Activated CD8-positive, alpha-beta T cell treated with anti-CD3 and anti-CD28 coated beads for 36 hours (primary cell): Measurements from ENCODE around the gene TFPI. TPM values are rescaled to one million over a fixed set of nuclear protein-coding genes. Genes with fewer than 3 reads are reported as not detected.
"Not testable (repeated sequence)": the region's sequence is repeated elsewhere in the genome, so short reads cannot be mapped to it uniquely, and the experiment has no call there.

Experiments
- ATAC-seq: fragments of 200-7000 bp; cut with Tn5 transposase; one replicate; pipeline ENCODE4 v1.10.0; 2021; ENCODE audit warnings: mild to moderate bottlenecking, moderate library complexity
- CTCF ChIA-PET: fragments of 350-600 bp; sonication (Branson Sonifier 250); formaldehyde crosslinking; loops from one replicate; lab custom pipeline; 2021; ENCODE audit warnings: antibody characterized with exemption; lab: Charles Lee
- POLR2A ChIA-PET: fragments of 350-600 bp; sonication (Branson Sonifier 250); formaldehyde crosslinking; loops from one replicate; lab custom pipeline; 2021; ENCODE audit warnings: antibody characterized with exemption; lab: Charles Lee
- DNase-seq: peaks from one replicate; pipeline ENCODE4 v3.0.0-alpha.2; 2020
- H3K27ac Mint-ChIP-seq: one replicate; pipeline ENCODE4 v1.8.0; 2021; ENCODE audit warnings: mild to moderate bottlenecking, mixed read lengths
- H3K27me3 Mint-ChIP-seq: one replicate; pipeline ENCODE4 v1.8.0; 2021; ENCODE audit warnings: mixed read lengths
- H3K36me3 Mint-ChIP-seq: one replicate; pipeline ENCODE4 v1.8.0; 2021; ENCODE audit warnings: low read depth, mixed read lengths
- H3K4me1 Mint-ChIP-seq: one replicate; pipeline ENCODE4 v1.8.0; 2021; ENCODE audit warnings: low read depth, mixed read lengths
- H3K4me3 Mint-ChIP-seq: one replicate; pipeline ENCODE4 v1.8.0; 2021; ENCODE audit warnings: mild to moderate bottlenecking, moderate library complexity, mixed read lengths
- H3K9me3 Mint-ChIP-seq: one replicate; pipeline ENCODE4 v1.8.0; 2021; ENCODE audit warnings: mixed read lengths
- intact Hi-C: fragments of 100-400 bp; cut with micrococcal nuclease; formaldehyde crosslinking; loops from one replicate; pipeline ENCODE4 v1.10.0; 2022
- total RNA-seq, 2 experiments: library from RNA; stranded (reverse); gene quantifications; one replicate each; pipeline ENCODE4 v1.2.3, GENCODE V29; 2021
- TF ChIP-seq, protein P1 (sequence below): fragments of 200-600 bp; IDR thresholded peaks from one replicate; pipeline ENCODE4 v1.8.0; 2022; ENCODE audit warnings: antibody characterized with exemption, mild to moderate bottlenecking

TFPI gene
- total RNA-seq, 2 experiments from 2014 or later, result not detected

DNA sequence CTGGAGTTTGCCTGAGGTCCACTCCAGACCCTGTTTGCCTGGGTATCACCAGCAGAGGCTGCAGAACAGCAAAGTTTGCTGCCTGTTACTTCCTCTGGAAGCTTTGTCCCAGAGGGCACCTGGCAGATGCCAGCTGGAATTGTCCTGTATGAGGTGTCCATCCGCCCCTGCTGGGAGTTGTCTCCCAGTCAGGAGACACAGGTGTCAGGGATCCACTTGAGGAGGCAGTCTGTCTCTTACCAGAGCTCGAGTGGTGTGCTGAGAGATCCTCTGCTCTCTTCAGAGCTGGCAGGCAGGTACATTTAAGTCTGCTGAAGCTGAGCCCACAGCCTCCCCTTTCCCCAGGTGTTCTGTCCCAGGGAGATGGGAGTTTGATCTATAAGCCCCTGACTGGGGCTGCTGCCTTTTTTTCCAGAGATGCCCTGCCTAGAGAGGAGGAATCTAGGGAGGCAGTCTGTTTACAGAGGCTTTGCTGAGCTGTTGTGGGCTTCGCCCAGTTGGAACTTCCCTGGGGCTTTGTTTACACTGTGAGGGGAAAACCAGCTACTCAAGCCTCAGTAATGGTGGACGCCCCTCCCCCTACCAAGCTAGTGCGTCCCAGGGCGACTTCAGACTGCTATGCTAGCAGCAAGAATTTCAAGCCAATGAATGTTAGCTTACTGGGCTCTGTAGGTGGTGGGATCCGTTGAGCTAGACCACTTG is 34.7 kb downstream of the TFPI start:
- intact Hi-C loops, result no loop called here
- ATAC-seq, result no peak
- Mint-ChIP-seq H3K4me1 (no peaks in the 10 kb centered on the region), H3K4me3 (no peak overlapping the region), H3K36me3 (no peaks in the 10 kb centered on the region), H3K9me3 (no peaks in the 10 kb centered on the region), H3K27me3 (no peaks in the 10 kb centered on the region), H3K27ac (no peak overlapping the region)
- ChIA-PET CTCF (no interaction called here), POLR2A (no interaction called here)
- TF ChIP-seq, protein P1, sequence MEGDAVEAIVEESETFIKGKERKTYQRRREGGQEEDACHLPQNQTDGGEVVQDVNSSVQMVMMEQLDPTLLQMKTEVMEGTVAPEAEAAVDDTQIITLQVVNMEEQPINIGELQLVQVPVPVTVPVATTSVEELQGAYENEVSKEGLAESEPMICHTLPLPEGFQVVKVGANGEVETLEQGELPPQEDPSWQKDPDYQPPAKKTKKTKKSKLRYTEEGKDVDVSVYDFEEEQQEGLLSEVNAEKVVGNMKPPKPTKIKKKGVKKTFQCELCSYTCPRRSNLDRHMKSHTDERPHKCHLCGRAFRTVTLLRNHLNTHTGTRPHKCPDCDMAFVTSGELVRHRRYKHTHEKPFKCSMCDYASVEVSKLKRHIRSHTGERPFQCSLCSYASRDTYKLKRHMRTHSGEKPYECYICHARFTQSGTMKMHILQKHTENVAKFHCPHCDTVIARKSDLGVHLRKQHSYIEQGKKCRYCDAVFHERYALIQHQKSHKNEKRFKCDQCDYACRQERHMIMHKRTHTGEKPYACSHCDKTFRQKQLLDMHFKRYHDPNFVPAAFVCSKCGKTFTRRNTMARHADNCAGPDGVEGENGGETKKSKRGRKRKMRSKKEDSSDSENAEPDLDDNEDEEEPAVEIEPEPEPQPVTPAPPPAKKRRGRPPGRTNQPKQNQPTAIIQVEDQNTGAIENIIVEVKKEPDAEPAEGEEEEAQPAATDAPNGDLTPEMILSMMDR, result no peak
- no peak for DNase-seq

DNA sequence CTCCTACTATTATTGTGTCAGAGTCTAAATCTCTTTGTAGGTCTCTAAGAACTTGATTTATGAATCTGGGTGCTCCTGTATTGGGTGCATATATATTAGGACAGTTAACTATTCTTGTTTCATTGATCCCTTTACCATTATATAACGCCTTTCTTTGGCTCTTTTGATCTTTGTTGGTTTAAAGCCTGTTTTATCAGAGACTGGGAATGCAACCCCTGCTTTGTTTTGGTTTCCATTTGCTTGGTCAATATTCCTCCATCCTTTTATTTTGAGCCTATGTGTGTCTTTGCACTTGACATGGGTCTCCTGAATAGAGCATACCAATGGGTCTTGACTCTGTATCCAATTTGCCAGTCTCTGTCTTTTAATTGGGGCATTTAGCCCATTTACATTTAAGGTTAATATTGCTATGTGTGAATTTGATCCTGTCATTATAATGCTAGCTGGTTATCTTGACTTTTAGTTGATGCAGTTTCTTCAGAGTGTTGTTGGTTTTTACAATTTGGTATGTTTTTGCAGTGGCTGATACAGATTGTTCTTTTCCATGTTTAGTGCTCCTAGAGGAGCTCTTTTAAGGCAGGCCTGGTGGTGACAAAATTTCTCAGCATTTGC is 36.4 kb downstream of the TFPI start:
- H3K9me3 Mint-ChIP-seq, ATAC-seq, POLR2A ChIA-PET, DNase-seq, H3K27me3 Mint-ChIP-seq, H3K4me1 Mint-ChIP-seq, intact Hi-C loops, H3K27ac Mint-ChIP-seq, H3K4me3 Mint-ChIP-seq, H3K36me3 Mint-ChIP-seq: not testable (repeated sequence)
- CTCF ChIA-PET, result interaction anchor here (0.6 kb wide), 1 partner anchor 69 kb away, joined by 3 read pairs; no protein-coding TSS in a partner anchor

DNA sequence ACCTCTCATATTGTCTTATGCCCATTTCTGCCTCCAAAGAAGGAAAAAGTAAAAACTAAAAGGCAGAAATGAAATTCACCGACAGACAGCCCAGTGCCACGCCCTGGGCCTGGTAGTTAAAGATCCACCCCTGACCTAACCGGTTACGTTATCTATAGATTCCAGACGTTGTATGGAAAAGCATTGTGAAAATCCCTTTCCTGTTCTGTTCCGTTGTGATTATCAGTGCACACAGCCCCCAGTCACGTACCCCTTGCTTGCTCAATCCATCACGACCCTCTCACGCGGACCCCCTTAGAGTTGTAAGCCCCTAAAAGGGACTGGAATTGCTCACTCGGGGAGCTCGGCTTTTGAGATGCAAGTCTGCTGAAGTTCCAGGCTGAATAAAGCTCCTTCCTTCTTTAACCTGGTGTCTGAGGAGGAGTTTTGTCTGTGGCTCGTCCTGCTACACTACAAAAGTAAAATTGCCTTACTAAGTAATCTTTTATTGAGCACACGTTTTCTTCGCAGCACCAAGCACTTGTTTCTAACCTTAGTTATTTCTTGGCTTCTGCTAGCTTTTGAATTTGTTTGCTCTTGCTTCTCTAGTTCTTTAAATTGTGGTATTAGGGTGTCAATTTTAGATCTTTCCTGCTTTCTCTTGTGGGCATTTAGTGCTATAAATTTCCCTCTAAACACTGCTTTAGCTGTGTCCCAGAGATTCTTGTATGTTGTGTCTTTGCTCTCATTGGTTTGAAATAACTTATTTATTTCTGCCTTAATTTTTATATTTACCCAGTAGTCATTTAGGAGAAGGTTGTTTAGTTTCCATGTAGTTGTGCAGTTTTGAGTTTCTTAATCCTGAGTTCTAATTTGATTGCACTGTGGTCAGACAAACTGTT is 37.4 kb downstream of the TFPI start:
- H3K27me3 Mint-ChIP-seq, H3K27ac Mint-ChIP-seq, ATAC-seq, H3K4me3 Mint-ChIP-seq, H3K4me1 Mint-ChIP-seq, DNase-seq, intact Hi-C loops, POLR2A ChIA-PET, H3K36me3 Mint-ChIP-seq, H3K9me3 Mint-ChIP-seq: not testable (repeated sequence)
- CTCF ChIA-PET, result interaction anchor here (1.2 kb wide), 1 partner anchor 17 kb away, joined by 5 read pairs; no protein-coding TSS in a partner anchor

DNA sequence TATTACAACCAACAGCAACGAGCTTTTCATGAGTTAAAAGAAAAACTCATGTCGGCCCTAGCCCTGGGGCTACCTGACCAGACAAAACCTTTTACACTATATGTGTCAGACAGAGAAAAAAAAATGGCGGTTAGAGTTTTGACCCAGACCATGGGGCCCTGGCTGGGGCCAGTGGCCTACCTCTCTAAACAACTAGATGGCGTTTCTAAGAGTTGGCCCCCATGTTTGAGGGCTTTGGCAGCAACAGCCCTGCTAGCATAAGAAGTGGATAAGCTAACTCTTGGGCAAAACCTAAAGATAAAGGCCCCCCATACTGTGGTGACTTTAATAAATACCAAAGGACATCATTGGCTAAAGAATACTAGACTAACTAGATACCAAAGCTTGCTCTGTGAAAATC is 39.3 kb downstream of the TFPI start:
- Mint-ChIP-seq H3K27me3 (no peaks in the 10 kb centered on the region), H3K36me3 (no peaks in the 10 kb centered on the region), H3K4me3 (no peak overlapping the region), H3K27ac (no peak overlapping the region), H3K4me1 (no peaks in the 10 kb centered on the region), H3K9me3 (no peaks in the 10 kb centered on the region)
- ChIA-PET CTCF (interaction anchor here (1.8 to 2.6 kb wide), 2 partner anchors 15 to 67 kb away, joined by 6 to 7 read pairs; no protein-coding TSS in a partner anchor), POLR2A (no interaction called here)
- TF ChIP-seq, protein P1, result no peak
- no peak for ATAC-seq
- DNase-seq, result no peak
- intact Hi-C loops, result no loop called here

DNA sequence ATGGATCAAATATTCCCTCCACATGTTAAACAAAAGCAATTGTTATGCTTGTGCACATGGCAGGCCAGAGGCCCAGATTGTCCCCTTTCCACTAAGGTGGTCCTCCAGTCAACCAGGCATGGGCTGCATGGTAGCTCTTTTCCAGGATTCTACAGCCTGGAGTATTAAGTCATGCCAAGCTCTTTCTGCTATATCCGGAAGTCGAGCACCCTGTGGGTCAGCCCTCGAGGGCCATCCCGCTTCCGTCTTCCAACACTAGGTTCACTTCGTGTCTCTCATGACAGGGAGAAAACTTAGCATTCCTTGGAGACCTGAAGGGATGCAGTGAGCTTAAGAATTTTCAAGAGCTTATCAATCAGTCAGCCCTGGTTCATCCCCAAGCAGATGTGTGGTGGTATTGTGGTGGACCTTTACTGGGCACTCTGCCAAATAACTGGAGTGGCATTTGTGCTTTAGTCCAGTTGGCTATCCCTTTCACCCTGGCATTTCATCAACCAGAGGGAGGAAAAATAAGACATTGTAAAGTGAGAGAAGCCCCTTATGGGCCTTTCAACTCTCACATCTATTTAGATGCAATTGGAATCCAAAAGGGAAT is 39.9 kb downstream of the TFPI start:
- intact Hi-C loops, POLR2A ChIA-PET, H3K27me3 Mint-ChIP-seq, H3K4me3 Mint-ChIP-seq, DNase-seq, H3K9me3 Mint-ChIP-seq, H3K4me1 Mint-ChIP-seq, H3K27ac Mint-ChIP-seq, H3K36me3 Mint-ChIP-seq, ATAC-seq: not testable (repeated sequence)
- CTCF ChIA-PET, result interaction anchor here (1.2 to 2.6 kb wide), 3 partner anchors 13 to 67 kb away, joined by 3 to 7 read pairs (median 6); no protein-coding TSS in a partner anchor

DNA sequence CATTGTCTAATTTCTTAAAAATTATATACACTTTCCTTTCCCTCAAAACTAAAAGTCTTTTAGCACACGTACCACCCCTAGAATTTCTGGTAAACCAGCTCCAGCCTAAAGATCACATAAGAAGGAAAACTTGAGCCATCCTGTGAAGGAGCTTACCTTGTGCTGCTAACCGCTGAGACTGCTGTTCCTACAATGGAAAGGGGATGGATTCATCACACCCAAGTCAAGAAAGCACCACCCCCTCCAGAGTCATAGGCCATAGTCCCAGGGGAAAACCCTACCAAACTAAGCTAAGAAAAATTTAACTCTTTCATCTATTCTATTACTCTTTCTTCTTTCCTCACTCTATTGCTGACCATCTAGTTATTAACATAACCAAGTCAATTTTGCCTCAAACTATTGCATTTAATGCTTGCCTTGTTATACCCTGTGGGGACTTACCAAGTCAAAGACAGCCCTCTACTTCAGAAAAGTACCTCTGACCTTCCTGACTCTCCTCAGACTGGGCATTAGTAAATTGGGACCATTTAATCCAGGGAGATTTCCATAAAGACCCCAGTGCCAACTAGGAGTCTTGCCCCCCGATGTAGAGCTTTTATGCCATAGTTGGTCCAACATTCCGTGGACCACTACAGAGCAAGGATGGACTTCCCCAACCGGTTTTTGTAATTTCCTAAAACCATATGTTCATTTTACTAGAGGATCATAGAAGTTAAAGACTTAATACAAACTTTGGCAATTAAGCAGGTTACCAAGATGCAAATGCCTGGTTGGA is 40.6 kb downstream of the TFPI start:
- POLR2A ChIA-PET, H3K27ac Mint-ChIP-seq, intact Hi-C loops, H3K4me1 Mint-ChIP-seq, H3K36me3 Mint-ChIP-seq, ATAC-seq, DNase-seq, H3K4me3 Mint-ChIP-seq, H3K9me3 Mint-ChIP-seq, H3K27me3 Mint-ChIP-seq: not testable (repeated sequence)
- CTCF ChIA-PET, result interaction anchor here (1.2 to 2.6 kb wide), 2 partner anchors 12 to 68 kb away, joined by 3 to 7 read pairs; no protein-coding TSS in a partner anchor
